ENCODE measurements around the gene ZSCAN22.

DNA sequence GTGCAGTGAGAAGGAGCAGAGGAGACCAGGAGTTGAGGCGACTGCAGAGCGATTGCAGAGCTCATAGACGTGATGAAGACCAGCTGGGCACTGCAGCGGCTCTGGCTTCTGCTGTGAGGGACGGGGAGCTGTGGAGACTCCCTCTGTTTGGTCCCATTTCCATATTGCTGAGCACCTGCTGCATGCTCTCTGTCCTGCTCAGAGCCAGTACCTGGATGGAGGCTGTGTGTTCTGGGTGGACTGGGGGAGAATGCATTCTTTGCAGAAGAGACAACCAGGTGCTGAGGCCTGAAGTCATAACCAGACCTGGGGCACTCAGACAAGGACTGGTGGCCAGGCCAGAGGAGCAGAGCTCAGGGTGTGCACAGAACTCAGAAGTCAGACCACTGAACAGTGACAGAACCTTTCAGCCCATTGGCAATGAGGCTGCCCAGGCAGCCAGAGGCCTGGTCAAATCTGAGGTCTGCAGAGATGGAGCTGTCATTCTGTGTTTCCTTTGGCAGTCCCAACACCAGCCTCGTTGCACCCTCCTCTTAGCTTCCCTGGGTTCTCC is 27.8 kb downstream of the ZSCAN22 start:
- TF ChIP-seq, protein P1, sequence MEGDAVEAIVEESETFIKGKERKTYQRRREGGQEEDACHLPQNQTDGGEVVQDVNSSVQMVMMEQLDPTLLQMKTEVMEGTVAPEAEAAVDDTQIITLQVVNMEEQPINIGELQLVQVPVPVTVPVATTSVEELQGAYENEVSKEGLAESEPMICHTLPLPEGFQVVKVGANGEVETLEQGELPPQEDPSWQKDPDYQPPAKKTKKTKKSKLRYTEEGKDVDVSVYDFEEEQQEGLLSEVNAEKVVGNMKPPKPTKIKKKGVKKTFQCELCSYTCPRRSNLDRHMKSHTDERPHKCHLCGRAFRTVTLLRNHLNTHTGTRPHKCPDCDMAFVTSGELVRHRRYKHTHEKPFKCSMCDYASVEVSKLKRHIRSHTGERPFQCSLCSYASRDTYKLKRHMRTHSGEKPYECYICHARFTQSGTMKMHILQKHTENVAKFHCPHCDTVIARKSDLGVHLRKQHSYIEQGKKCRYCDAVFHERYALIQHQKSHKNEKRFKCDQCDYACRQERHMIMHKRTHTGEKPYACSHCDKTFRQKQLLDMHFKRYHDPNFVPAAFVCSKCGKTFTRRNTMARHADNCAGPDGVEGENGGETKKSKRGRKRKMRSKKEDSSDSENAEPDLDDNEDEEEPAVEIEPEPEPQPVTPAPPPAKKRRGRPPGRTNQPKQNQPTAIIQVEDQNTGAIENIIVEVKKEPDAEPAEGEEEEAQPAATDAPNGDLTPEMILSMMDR (IDR thresholded peaks at IDR 0.05): no peak
- TF ChIP-seq EZH2 (IDR thresholded peaks at IDR 0.05; ENCODE audit: borderline replicate concordance, insufficient read depth, low read depth, low read length, poor library complexity, severe bottlenecking): no peak

Measured in B cell (primary cell).